H1 (cell line): ENCODE measurements around the gene GABPB2. TPM values are rescaled to one million over a fixed set of nuclear protein-coding genes. Genes with fewer than 3 reads are reported as not detected.

Source experiments
- FOSL1 ChIP-seq: IDR thresholded peaks from 2 replicates; pipeline ENCODE4 v1.6.1; 2011; ENCODE audit warnings: mild to moderate bottlenecking, low read depth, low read length, moderate library complexity; ENCODE audit not compliant: insufficient read depth
- JUN ChIP-seq: IDR thresholded peaks from 2 replicates; pipeline ENCODE4 v1.6.1; 2011; ENCODE audit warnings: low read depth, mild to moderate bottlenecking, improper control_type of control experiment, low read length
- POLR2A ChIP-seq, 2 experiments: IDR thresholded peaks; 1 replicate in 1 of 2; 2 replicates in 1 of 2; pipeline ENCODE4 v1.6.1; 2011; ENCODE audit warnings: low read depth in 2 of 2, low read length in 2 of 2, mild to moderate bottlenecking in 2 of 2; ENCODE audit errors: control extremely low read depth in 1 of 2
- RFX5 ChIP-seq: IDR thresholded peaks from 2 replicates; pipeline ENCODE4 v1.6.1; 2011; ENCODE audit warnings: low read depth, low read length, improper control_type of control experiment, borderline replicate concordance
- SIX5 ChIP-seq: IDR thresholded peaks from 2 replicates; pipeline ENCODE4 v1.6.1; 2011; ENCODE audit warnings: mild to moderate bottlenecking, low read depth, low read length
- SP4 ChIP-seq: IDR thresholded peaks from 2 replicates; pipeline ENCODE4 v1.6.1; 2012; ENCODE audit warnings: low read length, inconsistent platforms
- TEAD4 ChIP-seq: IDR thresholded peaks from 2 replicates; pipeline ENCODE4 v1.6.1; 2012; ENCODE audit warnings: low read depth, low read length, inconsistent platforms, mixed read lengths
- polyA plus RNA-seq, 7 experiments: library from polyadenylated mRNA; depleted of rRNA in 3 of 7; stranded (reverse) in 5 of 7; unstranded in 2 of 7; fragments of >200 nt in 5 of 7; fragments of 200-250 nt in 2 of 7; gene quantifications; 1 replicate in 5 of 7; 2 replicates in 1 of 7; 4 replicates in 1 of 7; pipeline versions ENCODE4 v1.2.1 to v1.2.3, GENCODE V29; 2011 to 2013; ENCODE audit warnings: missing spikeins in 2 of 7, mixed read lengths in 2 of 7
- total RNA-seq: library from RNA; stranded (reverse); fragmentation: NEBNext Ultra II Directional; extraction: Animal tissue kit (Norgen Biotek cat#: 25700); gene quantifications from 2 replicates; pipeline ENCODE4 v1.2.1, GENCODE V29; 2021
- TF ChIP-seq, protein P1 (sequence below): fragments of 300-600 bp; sonication (generic); IDR thresholded peaks from 2 replicates; pipeline ENCODE4 v1.7.1; 2012; ENCODE audit warnings: low read length, moderate library complexity, mild to moderate bottlenecking, inconsistent platforms; ENCODE audit not compliant: insufficient replicate concordance
- TF ChIP-seq, protein P2 (sequence below): IDR thresholded peaks from 2 replicates; pipeline ENCODE4 v1.6.1; 2012; ENCODE audit warnings: inconsistent platforms
- TF ChIP-seq, protein P3 (sequence below): IDR thresholded peaks from 2 replicates; pipeline ENCODE4 v1.6.1; 2011; ENCODE audit warnings: low read depth, mild to moderate bottlenecking, low read length; ENCODE audit not compliant: insufficient read depth

GABPB2 gene
- total and polyA plus RNA-seq, 2 of the 8 experiments (the other 6 are each of a cell fraction or from before 2014, with no cell fraction given): 1.8 to 2.4 TPM

GRCh38 chr1:151145304-151146071 lies 74.9 kb downstream of the GABPB2 start (continued):
- TF ChIP-seq, protein P1, sequence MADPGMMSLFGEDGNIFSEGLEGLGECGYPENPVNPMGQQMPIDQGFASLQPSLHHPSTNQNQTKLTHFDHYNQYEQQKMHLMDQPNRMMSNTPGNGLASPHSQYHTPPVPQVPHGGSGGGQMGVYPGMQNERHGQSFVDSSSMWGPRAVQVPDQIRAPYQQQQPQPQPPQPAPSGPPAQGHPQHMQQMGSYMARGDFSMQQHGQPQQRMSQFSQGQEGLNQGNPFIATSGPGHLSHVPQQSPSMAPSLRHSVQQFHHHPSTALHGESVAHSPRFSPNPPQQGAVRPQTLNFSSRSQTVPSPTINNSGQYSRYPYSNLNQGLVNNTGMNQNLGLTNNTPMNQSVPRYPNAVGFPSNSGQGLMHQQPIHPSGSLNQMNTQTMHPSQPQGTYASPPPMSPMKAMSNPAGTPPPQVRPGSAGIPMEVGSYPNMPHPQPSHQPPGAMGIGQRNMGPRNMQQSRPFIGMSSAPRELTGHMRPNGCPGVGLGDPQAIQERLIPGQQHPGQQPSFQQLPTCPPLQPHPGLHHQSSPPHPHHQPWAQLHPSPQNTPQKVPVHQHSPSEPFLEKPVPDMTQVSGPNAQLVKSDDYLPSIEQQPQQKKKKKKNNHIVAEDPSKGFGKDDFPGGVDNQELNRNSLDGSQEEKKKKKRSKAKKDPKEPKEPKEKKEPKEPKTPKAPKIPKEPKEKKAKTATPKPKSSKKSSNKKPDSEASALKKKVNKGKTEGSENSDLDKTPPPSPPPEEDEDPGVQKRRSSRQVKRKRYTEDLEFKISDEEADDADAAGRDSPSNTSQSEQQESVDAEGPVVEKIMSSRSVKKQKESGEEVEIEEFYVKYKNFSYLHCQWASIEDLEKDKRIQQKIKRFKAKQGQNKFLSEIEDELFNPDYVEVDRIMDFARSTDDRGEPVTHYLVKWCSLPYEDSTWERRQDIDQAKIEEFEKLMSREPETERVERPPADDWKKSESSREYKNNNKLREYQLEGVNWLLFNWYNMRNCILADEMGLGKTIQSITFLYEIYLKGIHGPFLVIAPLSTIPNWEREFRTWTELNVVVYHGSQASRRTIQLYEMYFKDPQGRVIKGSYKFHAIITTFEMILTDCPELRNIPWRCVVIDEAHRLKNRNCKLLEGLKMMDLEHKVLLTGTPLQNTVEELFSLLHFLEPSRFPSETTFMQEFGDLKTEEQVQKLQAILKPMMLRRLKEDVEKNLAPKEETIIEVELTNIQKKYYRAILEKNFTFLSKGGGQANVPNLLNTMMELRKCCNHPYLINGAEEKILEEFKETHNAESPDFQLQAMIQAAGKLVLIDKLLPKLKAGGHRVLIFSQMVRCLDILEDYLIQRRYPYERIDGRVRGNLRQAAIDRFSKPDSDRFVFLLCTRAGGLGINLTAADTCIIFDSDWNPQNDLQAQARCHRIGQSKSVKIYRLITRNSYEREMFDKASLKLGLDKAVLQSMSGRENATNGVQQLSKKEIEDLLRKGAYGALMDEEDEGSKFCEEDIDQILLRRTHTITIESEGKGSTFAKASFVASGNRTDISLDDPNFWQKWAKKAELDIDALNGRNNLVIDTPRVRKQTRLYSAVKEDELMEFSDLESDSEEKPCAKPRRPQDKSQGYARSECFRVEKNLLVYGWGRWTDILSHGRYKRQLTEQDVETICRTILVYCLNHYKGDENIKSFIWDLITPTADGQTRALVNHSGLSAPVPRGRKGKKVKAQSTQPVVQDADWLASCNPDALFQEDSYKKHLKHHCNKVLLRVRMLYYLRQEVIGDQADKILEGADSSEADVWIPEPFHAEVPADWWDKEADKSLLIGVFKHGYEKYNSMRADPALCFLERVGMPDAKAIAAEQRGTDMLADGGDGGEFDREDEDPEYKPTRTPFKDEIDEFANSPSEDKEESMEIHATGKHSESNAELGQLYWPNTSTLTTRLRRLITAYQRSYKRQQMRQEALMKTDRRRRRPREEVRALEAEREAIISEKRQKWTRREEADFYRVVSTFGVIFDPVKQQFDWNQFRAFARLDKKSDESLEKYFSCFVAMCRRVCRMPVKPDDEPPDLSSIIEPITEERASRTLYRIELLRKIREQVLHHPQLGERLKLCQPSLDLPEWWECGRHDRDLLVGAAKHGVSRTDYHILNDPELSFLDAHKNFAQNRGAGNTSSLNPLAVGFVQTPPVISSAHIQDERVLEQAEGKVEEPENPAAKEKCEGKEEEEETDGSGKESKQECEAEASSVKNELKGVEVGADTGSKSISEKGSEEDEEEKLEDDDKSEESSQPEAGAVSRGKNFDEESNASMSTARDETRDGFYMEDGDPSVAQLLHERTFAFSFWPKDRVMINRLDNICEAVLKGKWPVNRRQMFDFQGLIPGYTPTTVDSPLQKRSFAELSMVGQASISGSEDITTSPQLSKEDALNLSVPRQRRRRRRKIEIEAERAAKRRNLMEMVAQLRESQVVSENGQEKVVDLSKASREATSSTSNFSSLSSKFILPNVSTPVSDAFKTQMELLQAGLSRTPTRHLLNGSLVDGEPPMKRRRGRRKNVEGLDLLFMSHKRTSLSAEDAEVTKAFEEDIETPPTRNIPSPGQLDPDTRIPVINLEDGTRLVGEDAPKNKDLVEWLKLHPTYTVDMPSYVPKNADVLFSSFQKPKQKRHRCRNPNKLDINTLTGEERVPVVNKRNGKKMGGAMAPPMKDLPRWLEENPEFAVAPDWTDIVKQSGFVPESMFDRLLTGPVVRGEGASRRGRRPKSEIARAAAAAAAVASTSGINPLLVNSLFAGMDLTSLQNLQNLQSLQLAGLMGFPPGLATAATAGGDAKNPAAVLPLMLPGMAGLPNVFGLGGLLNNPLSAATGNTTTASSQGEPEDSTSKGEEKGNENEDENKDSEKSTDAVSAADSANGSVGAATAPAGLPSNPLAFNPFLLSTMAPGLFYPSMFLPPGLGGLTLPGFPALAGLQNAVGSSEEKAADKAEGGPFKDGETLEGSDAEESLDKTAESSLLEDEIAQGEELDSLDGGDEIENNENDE: no peak
- no peak for TF ChIP-seq FOSL1
- TF ChIP-seq TEAD4: no peak
- TF ChIP-seq SIX5: no peak
- no peak for TF ChIP-seq JUN
- TF ChIP-seq POLR2A (IDR thresholded peaks at IDR 0.05; ENCODE audit: control extremely low read depth in 1 of 2, low read depth in 2 of 2, low read length in 2 of 2): no peak
- TF ChIP-seq, protein P2, sequence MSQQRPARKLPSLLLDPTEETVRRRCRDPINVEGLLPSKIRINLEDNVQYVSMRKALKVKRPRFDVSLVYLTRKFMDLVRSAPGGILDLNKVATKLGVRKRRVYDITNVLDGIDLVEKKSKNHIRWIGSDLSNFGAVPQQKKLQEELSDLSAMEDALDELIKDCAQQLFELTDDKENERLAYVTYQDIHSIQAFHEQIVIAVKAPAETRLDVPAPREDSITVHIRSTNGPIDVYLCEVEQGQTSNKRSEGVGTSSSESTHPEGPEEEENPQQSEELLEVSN: peak; percentile 76
- TF ChIP-seq, protein P3, sequence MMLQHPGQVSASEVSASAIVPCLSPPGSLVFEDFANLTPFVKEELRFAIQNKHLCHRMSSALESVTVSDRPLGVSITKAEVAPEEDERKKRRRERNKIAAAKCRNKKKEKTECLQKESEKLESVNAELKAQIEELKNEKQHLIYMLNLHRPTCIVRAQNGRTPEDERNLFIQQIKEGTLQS: no peak
- TF ChIP-seq SP4: no peak
- no peak for TF ChIP-seq RFX5
